Raji (cell line): ENCODE data around the gene NHERF2.
A peak's percentile ranks its signal among the peaks of the same experiment; 100 is the strongest.

ENCODE experiments used
- POLR2A ChIP-seq: IDR thresholded peaks from 2 replicates; pipeline ENCODE4 v1.6.1; 2011; ENCODE audit warnings: low read depth, low read length, control low read depth; ENCODE audit not compliant: insufficient read depth

Gene NHERF2

DNA sequence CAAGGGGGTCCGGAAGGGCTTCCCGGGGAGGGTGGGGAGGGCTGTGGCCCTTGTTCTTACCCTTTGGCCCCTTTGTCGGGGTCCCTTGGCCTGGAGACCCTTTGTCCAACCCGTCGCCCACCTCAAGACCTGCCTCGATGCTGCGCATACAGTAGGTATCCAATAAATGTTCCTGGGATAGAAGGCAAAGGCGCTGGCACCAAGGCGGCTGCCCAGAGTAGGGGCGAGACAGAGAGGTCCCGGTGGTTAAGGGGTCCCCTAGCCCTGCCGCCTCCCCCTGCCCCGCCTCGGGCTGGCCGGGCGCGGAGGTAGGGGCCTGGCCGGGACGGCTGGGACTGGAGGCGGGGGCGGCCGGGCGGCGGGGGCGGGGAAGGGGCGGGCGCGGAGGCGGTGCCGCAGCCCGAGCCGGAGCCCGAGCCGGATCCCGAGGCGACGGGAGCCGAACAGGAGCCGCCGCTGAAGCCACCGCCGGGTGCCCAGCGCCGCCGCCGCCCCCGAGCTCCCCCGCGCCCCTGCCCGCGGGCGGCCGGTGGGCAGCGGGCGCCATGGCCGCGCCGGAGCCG, at the start of gene NHERF2:
TSS of gene NHERF2 (plus strand) at position 442 of the 563 bp plus-strand sequence. CDS start at position 546, 104 bp downstream.
- no peak for TF ChIP-seq POLR2A

DNA sequence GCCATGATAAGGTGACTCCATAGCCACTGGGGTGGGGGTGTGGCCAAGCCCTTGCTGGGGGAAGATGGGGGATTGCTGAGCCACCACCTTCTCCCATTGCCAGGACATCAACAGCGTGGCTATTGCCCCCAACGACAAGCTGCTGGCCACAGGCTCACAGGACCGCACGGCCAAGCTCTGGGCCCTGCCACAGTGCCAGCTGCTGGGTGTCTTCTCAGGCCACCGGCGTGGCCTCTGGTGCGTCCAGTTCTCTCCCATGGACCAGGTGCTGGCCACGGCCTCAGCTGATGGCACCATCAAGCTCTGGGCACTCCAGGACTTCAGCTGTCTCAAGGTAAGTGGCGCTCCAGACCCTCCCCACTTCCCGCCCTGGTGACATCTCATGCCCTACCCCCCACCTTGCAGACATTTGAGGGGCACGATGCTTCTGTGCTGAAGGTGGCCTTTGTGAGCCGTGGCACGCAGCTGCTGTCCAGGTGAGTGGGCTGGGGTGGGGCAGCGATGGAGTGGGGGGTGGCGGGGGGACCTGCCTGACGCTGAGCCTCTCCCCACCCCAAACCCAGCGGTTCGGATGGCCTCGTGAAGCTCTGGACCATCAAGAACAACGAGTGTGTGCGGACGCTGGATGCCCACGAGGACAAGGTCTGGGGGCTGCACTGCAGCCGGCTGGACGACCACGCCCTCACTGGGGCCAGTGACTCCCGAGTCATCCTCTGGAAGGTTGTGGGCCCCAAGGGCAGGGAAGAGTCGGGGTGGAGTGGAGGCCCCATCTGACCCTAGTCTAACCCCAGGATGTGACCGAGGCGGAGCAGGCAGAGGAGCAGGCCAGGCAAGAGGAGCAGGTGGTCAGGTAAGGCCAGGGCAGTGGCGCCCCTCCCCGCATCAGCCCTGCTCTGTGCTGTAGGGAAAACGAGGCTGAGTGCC, 49.5 kb upstream of the NHERF2 start:
- no peak for TF ChIP-seq POLR2A

- no peak for TF ChIP-seq POLR2A
Observed at GRCh38 chr16:1977875-1978268, 48.8 kb upstream of the NHERF2 start.

DNA sequence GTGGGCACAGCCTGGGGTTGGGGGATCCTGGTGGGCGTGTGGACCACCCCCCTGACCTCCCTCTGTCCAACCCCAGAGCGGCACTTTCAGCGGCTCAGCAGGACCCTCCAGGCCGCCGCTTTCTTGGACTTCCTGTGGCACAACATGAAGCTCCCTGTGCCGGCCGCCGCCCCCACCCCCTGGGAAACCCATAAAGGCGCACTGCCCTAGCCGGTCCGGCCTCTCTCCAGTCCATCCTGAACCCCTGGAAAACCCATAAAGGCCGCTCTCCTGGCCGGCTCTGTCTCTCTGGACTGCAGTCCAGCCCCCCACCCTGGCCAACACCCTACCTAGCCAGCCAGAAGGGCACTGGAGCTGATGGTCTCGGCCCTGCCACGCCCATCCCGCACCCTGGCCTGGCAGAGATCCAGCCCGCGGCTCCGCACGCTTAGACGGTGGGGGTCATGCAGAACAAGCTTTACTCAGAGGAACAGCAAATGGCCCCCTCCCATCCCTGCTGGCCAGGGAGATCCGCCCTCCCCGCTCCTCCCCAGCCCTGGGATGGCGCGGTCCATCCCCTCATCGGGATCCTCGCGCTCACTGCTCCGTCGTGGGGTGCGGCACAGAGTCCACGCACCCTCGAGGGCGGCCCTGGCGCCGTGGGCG, 48.1 kb upstream of the NHERF2 start:
- no peak for TF ChIP-seq POLR2A

DNA sequence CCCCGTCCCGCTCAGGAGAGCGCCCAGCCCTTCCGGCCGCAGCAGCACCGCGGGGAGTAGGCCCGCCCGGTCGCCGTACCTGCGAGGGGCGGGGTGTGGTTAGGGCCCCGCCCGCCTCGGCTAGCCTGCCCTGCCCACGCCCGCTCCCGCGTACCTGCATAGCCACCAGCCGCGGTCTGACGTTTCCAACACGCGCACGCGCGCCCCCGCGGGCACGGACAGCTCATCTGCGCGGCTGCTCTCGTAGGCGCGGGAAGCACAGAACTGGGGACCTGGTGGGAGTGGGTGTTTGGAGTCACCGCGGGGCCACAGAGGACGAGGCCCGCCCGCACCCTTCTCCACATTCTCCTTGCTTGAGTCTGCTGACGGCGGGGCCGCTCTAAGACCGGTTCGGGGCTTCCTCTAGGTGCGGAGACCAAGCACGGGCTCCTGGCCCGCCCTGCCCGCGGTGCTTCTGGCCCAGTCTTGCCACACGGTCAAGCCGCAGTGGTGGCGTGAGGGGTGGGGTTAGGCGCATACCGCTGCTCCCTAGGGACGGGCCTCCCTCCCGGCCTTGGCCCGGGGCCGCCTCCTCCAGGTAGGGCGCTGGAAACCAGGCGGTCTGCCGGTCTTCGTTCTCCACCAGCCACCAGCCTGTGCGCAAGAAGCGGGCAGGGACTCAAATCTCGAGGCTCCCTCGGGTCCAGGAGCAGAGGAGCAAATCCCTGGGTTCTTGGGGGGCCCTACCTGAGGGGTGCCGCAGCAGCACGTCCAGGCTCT, 47.3 kb upstream of the NHERF2 start:
- TF ChIP-seq POLR2A, result no peak

GRCh38 chr16:1980030-1980769, 46.5 kb upstream of the NHERF2 start:
- TF ChIP-seq POLR2A, result no peak

- no peak for TF ChIP-seq POLR2A
Observed at GRCh38 chr16:1980770-1981087, 46.0 kb upstream of the NHERF2 start.

GRCh38 chr16:1981398-1981836, 45.3 kb upstream of the NHERF2 start, which contains the start of gene NOXO1:
Gene NOXO1, minus strand, starts transcription at chr16:1981469. Its CDS starts 290 bp downstream, at chr16:1981179.
- TF ChIP-seq POLR2A, result no peak

DNA sequence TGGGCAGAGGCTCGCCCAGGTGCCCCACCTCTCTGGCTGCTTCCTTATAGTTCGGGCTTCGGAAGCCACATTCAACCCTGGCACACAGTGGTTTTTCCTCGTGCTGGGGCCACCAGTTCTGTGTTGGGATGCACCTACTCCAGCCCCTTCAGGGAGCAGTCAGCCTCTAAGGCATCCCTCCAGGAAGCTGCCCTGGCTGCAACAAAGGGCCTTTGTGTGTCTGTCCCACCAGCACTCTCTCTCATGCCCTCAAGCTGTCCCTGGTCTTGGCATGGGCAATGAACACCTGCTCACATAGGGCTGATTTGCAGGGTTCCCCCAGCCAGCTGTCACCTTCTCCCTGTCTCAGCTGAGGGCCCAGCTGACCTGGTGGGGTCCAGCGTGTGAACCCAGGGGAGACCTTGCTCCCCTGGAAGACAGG, 44.7 kb upstream of the NHERF2 start:
- 0 out of 2 replicates have a peak, but pooled peaks have one; percentile 17 for TF ChIP-seq POLR2A

DNA sequence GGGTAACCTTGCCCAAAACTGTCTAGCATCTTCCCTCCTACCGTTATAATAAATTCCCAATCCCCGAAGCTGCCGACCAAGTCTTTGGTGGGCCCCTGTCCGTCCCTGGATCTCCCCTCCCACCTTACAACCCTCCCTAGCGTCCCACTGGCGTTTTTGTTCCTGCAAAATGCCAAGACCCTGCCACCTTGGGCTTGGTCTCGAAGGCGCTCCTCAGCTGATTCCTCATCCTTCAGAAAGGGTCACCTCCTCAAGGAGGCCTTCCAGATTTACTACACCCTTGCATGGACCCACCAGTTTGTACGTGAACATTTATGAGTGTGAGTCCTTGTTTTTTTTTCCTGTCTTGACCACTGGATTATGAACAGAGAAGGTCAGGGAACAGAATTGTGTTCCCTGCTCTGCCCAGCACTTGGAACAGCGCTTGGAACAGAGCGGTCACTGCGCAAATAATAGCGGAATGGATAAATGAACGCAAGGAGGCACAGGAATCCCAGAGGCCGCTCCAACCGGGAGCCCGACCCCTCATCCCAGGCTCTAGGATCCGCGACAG, 43.6 kb upstream of the NHERF2 start:
- TF ChIP-seq POLR2A, result no peak

DNA sequence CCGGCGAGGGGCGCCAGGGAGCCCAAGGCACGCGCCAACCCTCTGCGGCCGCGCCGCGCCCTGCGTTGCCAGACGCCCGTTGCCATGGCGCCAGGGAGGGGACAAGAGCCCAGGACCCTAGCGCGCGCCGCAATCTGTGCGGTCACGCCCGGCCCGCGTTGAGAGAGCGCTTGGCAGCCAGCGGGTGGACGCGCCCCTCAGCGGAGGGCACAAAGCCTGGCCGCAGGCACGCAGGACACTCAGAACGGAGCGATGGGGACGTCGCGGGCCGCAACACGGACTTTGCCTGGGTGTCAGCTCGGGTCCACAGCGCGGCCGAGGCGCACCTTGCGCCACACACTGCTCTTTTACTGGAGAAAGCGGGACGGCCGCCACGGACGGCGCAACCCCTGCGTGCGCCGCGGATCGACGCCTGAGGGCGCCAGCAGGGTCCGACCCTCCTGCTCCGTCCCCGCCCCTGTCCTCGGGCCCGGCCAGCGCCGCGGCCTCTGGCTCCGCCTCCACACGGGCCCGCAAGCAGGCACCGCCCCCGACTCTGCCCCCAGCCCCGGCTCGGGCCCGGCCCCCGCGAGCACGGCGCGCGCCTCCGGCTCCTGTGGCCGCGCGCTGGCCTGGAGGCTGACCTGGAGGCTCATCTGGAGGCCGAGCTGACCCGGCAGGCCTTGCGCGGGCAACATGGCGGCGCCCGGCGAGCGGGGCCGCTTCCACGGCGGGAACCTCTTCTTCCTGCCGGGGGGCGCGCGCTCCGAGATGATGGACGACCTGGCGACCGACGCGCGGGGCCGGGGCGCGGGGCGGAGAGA, 43.0 kb upstream of the NHERF2 start, which contains the start of gene GFER:
TSS of gene GFER (plus strand) at position 650 of the 803 bp plus-strand sequence. CDS start at position 676, 26 bp downstream.
- TF ChIP-seq POLR2A, result peak; percentile 75

DNA sequence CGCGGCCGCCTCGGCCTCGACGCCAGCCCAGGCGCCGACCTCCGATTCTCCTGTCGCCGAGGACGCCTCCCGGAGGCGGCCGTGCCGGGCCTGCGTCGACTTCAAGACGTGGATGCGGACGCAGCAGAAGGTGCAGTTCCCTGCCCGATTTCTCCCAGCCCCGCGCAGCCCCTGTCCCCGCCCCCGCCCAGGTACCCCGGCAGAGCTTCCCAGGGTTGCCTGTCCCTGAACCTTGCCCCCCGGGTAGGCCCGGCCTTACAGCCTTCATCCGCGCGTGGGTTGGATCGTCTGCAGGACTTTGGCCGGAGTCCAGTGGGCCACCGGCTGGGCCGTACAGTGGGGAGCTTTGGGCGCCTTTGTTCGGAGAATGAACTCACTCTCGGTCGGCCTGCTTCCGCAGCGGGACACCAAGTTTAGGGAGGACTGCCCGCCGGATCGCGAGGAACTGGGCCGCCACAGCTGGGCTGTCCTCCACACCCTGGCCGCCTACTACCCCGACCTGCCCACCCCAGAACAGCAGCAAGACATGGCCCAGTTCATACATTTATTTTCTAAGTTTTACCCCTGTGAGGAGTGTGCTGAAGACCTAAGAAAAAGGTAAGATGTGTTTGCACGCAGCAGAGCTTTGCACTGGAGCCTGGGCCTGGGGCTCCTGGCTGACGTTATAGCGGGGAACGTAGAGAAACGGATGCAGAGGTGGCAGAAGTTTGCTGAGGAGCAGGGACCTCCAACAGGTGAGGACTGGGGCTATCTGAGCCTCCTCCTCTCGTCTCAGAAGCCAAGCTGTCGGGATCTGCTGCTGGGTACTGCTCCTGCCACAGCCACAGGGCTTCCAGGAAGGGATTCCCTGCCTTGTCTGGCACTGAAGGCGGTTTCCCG, 42.1 kb upstream of the NHERF2 start:
- TF ChIP-seq POLR2A, result no peak
